BJ (cell line): ENCODE data around the gene APOBEC3C. TPM values are rescaled to one million over a fixed set of nuclear protein-coding genes. Genes with fewer than 3 reads are reported as not detected.
A peak's percentile ranks its signal among the peaks of the same experiment; 100 is the strongest.
"Not testable (repeated sequence)": the region's sequence is repeated elsewhere in the genome, so short reads cannot be mapped to it uniquely, and the experiment has no call there.

ENCODE experiments used
- CTCF ChIA-PET: fragments of 350-600 bp; formaldehyde crosslinking; extraction: SDS; loops from one replicate; lab custom pipeline; 2021; ENCODE audit warnings: antibody characterized with exemption, inconsistent platforms; lab: Yijun Ruan, JAX
- POLR2A ChIA-PET: fragments of 300-600 bp; sonication (Branson Sonifier 250); formaldehyde crosslinking; extraction: SDS; loops from one replicate; lab custom pipeline; 2021; ENCODE audit warnings: antibody characterized with exemption; lab: Charles Lee
- DNase-seq: peaks from one replicate; pipeline ENCODE4 v3.0.0-alpha.2; 2011; ENCODE audit warnings: low read depth
- H3K27me3 ChIP-seq: 2 replicates; pipeline ENCODE4 v1.6.0; 2011; ENCODE audit warnings: low read length; ENCODE audit not compliant: control insufficient read depth, insufficient read depth
- H3K36me3 ChIP-seq: 2 replicates; pipeline ENCODE4 v1.5.1; 2011; ENCODE audit warnings: low read length; ENCODE audit not compliant: control insufficient read depth, insufficient read depth
- H3K4me3 ChIP-seq: 2 replicates; pipeline ENCODE4 v1.5.1; 2011; ENCODE audit warnings: low read depth, mild to moderate bottlenecking, control low read depth, low read length
- CTCF ChIP-seq: IDR thresholded peaks from 2 replicates; pipeline ENCODE4 v1.5.1; 2011; ENCODE audit warnings: low read depth, mild to moderate bottlenecking, control low read depth, inconsistent platforms, low read length, moderate library complexity; ENCODE audit not compliant: insufficient read depth
- polyA plus RNA-seq: library from polyadenylated mRNA; depleted of rRNA; stranded (reverse); fragments of >200 nt; gene quantifications from 2 replicates; pipeline ENCODE4 v1.2.3, GENCODE V29; 2011

Gene APOBEC3C
- polyA plus RNA-seq, 1 experiment: 20.4 TPM

DNA sequence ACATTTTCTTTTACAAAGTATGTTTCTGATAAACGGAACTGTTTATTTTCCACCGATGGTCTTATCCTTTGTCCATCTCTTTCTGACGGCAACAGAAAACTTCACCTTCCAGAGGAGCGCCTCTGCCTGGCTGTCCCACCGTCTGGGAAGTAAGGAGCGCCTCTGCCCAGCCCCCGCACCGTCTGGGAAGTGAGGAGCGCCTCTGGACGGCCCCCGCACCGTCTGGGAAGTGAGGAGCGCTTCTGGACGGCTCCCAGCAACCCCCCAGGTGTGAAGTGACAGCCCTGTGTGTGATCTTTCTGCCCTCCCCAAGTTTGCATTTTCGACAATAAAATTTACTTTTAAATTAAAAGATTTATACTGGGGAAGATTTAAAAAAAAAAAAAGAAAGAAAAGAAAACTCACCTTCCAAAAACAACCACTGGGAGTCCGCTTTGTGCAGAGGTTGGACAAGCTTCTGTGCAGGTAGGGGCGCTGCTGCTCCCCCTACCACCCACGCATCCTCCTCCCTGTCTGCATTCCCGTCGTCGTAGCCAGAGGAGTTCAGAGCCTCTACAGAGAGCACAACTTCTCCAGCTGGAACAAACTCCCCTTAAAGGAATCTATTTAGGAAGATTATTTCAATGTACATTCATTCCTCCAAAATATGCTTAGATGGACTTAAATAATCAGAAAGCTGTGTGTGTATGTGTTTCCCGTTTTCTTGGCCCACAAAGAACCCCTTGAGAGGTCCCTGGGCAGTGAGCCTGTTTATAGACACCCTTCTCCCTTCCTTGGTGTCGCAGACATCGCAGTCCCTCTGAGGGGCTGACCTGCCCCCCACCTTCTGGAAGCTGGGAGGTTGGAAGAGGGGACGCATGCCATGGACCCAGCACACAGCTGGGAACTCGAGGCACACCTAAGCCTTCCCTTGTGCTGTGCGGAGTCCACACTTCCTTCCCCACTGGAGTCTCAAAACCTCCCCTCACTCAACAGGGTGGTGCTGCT is 32.8 kb upstream of the APOBEC3C start:
- TF ChIP-seq CTCF: peak; percentile 25; the same call in 1 of the 2 replicates
- no peaks in the 10 kb centered on the region for H3K36me3 ChIP-seq
- 0 out of 2 replicates have a peak overlapping the region, but pooled peaks have one; percentile 9 for H3K4me3 ChIP-seq
- DNase-seq: no peak
- no peaks in the 10 kb centered on the region for H3K27me3 ChIP-seq
- ChIA-PET POLR2A (interaction anchor here (0.6 kb wide), 1 partner anchor 68 kb away, joined by 3 read pairs; no protein-coding TSS in a partner anchor), CTCF (interaction anchor here (1.4 kb wide), 1 partner anchor 22 kb away, joined by 3 read pairs; no protein-coding TSS in a partner anchor)

DNA sequence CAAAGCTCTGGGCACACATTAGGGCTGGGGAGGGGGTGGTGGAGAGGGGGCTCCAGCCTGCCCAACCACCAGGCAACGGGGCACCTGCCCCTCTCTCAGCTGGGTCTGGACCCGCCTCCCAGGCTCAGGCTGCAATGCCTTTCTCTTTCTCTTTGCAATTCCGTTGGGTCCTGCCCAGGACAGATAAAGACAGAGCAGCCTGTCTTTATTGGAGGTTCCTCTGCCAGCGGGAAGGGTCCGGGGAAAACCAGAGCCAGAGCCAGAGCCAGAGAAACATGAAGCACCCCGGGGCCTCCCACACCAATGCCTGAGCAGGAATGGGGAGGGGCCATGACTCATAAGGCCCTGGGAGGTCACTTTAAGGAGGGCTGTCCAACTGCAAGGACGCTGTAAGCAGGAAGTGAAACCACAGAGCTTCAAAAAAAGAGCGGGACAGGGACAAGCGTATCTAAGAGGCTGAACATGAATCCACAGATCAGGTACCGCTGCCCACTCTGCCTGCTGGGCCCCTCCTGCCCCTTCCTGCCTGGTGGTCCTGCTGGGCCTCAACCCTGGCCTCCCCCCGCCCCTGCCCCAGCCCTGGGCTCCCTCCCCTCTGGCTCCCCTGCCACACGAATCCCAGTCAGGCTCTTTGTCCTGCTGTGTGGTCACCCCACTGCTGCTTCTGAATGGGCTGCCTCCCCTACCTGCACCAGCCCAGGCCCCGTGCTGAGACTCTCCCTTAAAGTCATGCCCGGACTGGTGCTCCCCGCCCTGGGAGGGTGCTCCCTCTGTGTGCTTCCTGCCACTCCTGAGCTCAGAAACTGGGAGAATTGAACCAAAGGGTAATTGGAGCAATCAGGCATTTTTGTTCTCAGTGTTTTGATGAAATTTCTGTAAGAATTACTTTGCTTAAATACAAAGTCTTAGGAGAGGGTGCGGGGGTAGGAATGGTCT is 31.8 kb upstream of the APOBEC3C start, which contains the start of gene APOBEC3B:
Gene APOBEC3B, plus strand, starts transcription at position 356 of the 936 bp plus-strand sequence. Its CDS starts 107 bp downstream, at position 463.
- ChIA-PET POLR2A (interaction anchor here (0.6 kb wide), 1 partner anchor 69 kb away, joined by 3 read pairs; no protein-coding TSS in a partner anchor), CTCF (no interaction called here)
- Histone ChIP-seq H3K4me3 (peak within 1 kb of the TSS; percentile 31), H3K36me3 (no peaks in the 10 kb centered on the region), H3K27me3 (no peaks in the 10 kb centered on the region)
- no peak for TF ChIP-seq CTCF
- DNase-seq: peak; percentile 48

DNA sequence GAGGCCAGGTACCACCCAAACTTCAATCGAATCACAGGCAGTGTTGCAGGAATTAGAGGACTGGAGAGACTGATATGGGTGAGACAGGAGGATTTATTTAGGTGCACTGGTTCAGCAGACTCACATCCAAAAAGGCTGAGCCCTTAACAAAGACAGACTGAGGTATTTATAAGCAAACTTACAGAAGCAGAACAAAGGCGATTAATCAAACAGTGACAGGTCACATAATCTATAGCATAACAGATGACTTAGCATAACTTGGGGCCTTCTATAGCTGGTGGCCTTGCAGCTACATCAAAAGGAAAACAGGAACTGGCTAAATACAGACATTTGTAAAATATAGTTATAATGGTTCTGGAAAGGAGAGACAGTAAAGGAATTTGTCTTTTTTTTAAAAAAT is 29.8 kb upstream of the APOBEC3C start:
- no peak for DNase-seq
- ChIA-PET POLR2A (no interaction called here), CTCF (no interaction called here)
- H3K36me3 ChIP-seq: no peaks in the 10 kb centered on the region
- TF ChIP-seq CTCF: no peak
- H3K4me3 ChIP-seq: no peak overlapping the region
- H3K27me3 ChIP-seq: no peaks in the 10 kb centered on the region

GRCh38 chr22:38984784-38985757 is 29.0 kb upstream of the APOBEC3C start:
- H3K36me3 ChIP-seq, H3K27me3 ChIP-seq, H3K4me3 ChIP-seq, POLR2A ChIA-PET, DNase-seq: not testable (repeated sequence)
- CTCF ChIA-PET: interaction anchor here (0.6 kb wide), 1 partner anchor 216 kb away, joined by 3 read pairs; no protein-coding TSS in a partner anchor

- no peak for DNase-seq
- Histone ChIP-seq H3K27me3 (no peaks in the 10 kb centered on the region), H3K36me3 (no peaks in the 10 kb centered on the region), H3K4me3 (no peak overlapping the region)
- no peak for TF ChIP-seq CTCF
- ChIA-PET POLR2A (no interaction called here), CTCF (no interaction called here)
Measured at GRCh38 chr22:38986629-38987028, 27.4 kb upstream of the APOBEC3C start.
